ENCODE measurements around the gene CADPS. TPM values are rescaled to one million over a fixed set of nuclear protein-coding genes. Genes with fewer than 3 reads are reported as not detected.

The CADPS gene
- total RNA-seq, 1 donor: 3.7 TPM

DNA sequence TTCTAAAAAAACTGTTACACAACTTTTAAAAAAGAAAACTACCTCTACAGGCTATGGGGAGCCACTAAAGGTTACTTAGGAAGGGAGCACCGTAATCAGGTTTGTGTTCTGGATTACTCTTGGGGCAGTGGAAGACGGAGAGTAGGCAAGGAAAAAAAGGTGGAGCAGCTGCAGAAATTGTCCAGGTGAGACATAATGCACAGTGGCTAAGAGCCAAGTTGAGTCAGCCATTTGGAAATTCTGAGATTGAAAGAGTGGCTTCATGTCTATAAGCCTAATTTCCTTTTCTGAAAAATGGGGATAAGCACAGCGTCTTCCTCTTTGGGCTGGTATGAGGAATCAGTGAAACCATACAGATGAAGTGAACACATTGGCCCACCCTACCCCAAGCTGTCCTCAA lies 195.2 kb downstream of the CADPS start:
- no peak overlapping the region for H3K4me3 ChIP-seq (ENCODE audit: low read depth, low read length)
- TF ChIP-seq CTCF (IDR thresholded peaks at IDR 0.05; ENCODE audit: insufficient read depth, low read length): no peak
- no peak for DNase-seq (ENCODE audit: low read depth)

GRCh38 chr3:62678841-62679240 lies 196.4 kb downstream of the CADPS start:
- no peak for DNase-seq (ENCODE audit: low read depth)

GRCh38 chr3:62677926-62678325 lies 197.3 kb downstream of the CADPS start:
- no peak overlapping the region for H3K4me3 ChIP-seq (ENCODE audit: low read depth, low read length)
- no peak for DNase-seq (ENCODE audit: low read depth)
- TF ChIP-seq CTCF (IDR thresholded peaks at IDR 0.05; ENCODE audit: insufficient read depth, low read length): no peak

More at GRCh38 chr3:62678841-62679240, 196.4 kb downstream of the CADPS start:
- no peak for TF ChIP-seq CTCF (IDR thresholded peaks at IDR 0.05; ENCODE audit: insufficient read depth, low read length)
- no peak overlapping the region for H3K4me3 ChIP-seq (ENCODE audit: low read depth, low read length)

DNA sequence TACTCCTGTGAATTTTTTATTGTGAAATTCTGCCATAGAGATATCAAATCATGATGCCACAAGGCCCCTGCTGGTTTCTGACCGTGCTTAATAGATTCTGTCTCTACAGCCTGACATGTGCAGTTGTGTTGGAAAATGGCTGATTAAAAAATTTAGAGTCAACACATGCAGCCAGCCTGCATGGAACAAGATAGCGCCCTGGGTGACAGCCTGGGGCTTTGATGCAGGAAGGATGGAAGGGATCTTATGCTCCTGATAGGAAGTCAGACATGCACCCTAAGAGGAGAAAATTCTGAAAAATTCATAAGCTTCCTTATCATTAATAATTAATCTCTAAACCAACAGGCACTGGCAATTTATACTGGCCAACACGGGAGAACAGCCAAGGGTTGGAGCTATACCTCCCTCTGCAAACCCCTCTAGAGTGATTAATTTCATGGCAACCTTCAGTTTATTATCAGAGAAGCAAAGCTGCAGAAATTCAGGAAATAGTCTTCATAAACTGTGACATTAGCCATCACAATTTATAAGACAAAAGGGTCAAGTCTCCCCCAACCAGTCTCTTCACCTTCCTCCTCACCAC lies 198.4 kb downstream of the CADPS start:
- no peak for TF ChIP-seq CTCF (IDR thresholded peaks at IDR 0.05; ENCODE audit: insufficient read depth, low read length)
- DNase-seq (ENCODE audit: low read depth): no peak
- no peak overlapping the region for H3K4me3 ChIP-seq (ENCODE audit: low read depth, low read length)

- no peak overlapping the region for H3K4me3 ChIP-seq (ENCODE audit: low read depth, low read length)
- no peak for DNase-seq (ENCODE audit: low read depth)
- no peak for TF ChIP-seq CTCF (IDR thresholded peaks at IDR 0.05; ENCODE audit: insufficient read depth, low read length)
Observed at GRCh38 chr3:62675492-62675891, 199.7 kb downstream of the CADPS start.

GRCh38 chr3:62672988-62673313 lies 202.3 kb downstream of the CADPS start:
- no peak overlapping the region for H3K4me3 ChIP-seq (ENCODE audit: low read depth, low read length)
- no peak for DNase-seq (ENCODE audit: low read depth)
- no peak for TF ChIP-seq CTCF (IDR thresholded peaks at IDR 0.05; ENCODE audit: insufficient read depth, low read length)

Data from fibroblast of the aortic adventitia (primary cell).